GM12864 (cell line): ENCODE data around the gene SREBF1.

Experiments used
- DNase-seq: peaks from one replicate; pipeline ENCODE4 v3.0.0-alpha.2; 2011; ENCODE audit warnings: low read depth
- H3K4me3 ChIP-seq: 2 replicates; pipeline ENCODE4 v1.5.1; 2011; ENCODE audit warnings: mild to moderate bottlenecking, low read depth, low read length, control low read depth
- TF ChIP-seq, protein P1 (sequence below): IDR thresholded peaks from 2 replicates; pipeline ENCODE4 v1.5.1; 2011; ENCODE audit warnings: low read depth, mild to moderate bottlenecking, moderate library complexity, low read length, control low read depth, inconsistent platforms; ENCODE audit errors: missing control alignments

Gene SREBF1

GRCh38 chr17:17831208-17832031, 5.4 kb downstream of the SREBF1 start:
- no peak for DNase-seq
- TF ChIP-seq, protein P1, sequence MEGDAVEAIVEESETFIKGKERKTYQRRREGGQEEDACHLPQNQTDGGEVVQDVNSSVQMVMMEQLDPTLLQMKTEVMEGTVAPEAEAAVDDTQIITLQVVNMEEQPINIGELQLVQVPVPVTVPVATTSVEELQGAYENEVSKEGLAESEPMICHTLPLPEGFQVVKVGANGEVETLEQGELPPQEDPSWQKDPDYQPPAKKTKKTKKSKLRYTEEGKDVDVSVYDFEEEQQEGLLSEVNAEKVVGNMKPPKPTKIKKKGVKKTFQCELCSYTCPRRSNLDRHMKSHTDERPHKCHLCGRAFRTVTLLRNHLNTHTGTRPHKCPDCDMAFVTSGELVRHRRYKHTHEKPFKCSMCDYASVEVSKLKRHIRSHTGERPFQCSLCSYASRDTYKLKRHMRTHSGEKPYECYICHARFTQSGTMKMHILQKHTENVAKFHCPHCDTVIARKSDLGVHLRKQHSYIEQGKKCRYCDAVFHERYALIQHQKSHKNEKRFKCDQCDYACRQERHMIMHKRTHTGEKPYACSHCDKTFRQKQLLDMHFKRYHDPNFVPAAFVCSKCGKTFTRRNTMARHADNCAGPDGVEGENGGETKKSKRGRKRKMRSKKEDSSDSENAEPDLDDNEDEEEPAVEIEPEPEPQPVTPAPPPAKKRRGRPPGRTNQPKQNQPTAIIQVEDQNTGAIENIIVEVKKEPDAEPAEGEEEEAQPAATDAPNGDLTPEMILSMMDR: no peak
- H3K4me3 ChIP-seq: no peak overlapping the region

DNA sequence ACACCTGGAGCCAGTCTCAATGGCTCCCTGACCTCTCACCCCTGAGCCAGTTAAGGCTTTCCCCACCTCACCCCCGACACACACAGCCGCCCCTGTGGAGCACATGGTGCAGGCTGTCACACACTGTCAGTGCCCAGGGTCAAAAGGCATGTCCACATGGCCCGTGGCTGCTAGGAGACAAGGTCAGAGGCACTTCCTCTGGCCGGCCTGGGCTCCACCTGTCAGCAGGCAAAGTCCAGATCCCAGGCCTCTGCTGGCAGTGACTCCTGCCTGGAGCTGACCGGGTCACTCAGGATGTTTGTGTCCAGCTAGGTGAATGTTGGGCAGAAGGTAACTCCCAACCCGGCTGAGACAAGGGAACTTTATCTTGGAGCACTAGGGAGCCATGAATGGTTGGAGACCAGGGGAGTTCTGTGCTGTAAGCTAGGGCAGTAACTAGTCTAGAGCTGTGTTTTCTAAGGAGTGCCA, 6.0 kb downstream of the SREBF1 start:
- no peak for DNase-seq
- TF ChIP-seq, protein P1: no peak
- H3K4me3 ChIP-seq: no peak overlapping the region

DNA sequence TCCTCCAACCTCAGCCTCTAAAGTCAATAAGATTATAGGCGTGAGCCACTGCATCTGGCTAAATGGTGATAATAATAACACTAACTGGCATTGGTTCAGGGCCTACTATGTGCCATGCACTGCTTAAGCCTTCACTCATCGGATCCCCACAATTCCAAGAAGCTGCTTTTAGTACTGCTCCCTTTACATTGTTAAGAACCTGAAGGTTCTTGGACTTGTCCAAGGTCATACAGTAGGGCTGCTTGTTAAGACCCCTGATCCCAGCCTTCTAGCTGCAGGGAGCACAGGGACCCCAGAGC, 6.6 kb downstream of the SREBF1 start:
- TF ChIP-seq, protein P1: no peak
- DNase-seq: no peak
- H3K4me3 ChIP-seq: no peak overlapping the region

DNA sequence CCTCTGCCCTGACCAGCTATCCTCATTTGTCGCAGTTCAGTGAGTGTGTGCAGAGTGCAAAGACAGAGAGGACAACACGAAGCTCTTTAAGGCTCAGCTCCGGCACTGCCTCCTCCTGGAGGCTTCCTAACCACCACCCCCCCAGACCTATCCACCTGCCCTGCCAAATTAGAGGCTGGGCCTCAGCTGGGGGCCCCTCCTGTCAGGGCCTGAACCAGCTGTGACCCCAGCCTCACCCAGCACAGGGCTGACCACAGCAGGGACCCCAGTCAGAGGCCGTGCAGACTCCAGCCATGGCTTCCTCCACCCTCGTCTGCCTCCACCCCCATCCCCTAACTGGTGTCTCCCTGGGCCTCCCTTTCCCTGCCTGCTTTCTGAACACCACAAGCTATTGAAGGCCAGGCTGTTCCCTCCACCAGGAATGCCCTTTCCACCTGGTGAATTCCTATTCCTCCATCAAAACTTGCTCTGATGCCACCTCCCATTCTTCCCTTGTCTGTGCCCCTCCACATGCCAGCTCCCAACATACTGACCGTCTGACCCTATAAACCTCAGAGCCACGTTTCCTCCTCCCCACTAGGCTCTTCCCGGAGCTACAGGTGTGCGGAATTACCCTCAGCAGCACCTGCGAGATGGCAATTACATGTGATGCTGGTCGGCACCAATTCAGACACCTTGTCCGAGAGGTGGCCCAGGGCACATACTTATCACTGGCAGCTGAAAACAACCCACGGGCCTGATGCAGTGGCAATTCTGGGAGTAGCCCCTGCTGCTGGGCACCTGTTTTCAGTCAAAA, 8.8 kb downstream of the SREBF1 start:
- TF ChIP-seq, protein P1: no peak
- no peak for DNase-seq
- H3K4me3 ChIP-seq: no peak overlapping the region

- no peak for DNase-seq
- no peak overlapping the region for H3K4me3 ChIP-seq
- TF ChIP-seq, protein P1: no peak
These were observed 9.6 kb downstream of the SREBF1 start for GRCh38 chr17:17826942-17827785.

- TF ChIP-seq, protein P1: no peak
- H3K4me3 ChIP-seq: no peak overlapping the region
- no peak for DNase-seq
These were observed 10.5 kb downstream of the SREBF1 start for GRCh38 chr17:17826342-17826713.
